Left kidney (tissue), 8 donors: ENCODE results near the gene BOD1L2. TPM values are rescaled to one million over a fixed set of nuclear protein-coding genes. Genes with fewer than 3 reads are reported as not detected.
A peak's percentile ranks its signal among the peaks of the same experiment; 100 is the strongest.

Experiments
- DNase-seq: peaks from one replicate; pipeline ENCODE4 v3.0.0-alpha.2; 2013
- long read RNA-seq, 8 donors: transcript quantifications; one replicate each; lab custom pipeline, GENCODE V29; 2026
- polyA plus RNA-seq: library from polyadenylated mRNA; unstranded; fragments of 120-200 nt; gene quantifications from one replicate; pipeline ENCODE4 v1.2.1, GENCODE V29; 2013; ENCODE audit not compliant: insufficient read length

BOD1L2 gene
- not detected for polyA plus RNA-seq
- long read RNA-seq, donor 1: 0 reads
- long read RNA-seq, donor 2: 0 reads
- long read RNA-seq, donor 3: 0 reads
- long read RNA-seq, donor 4: 0 reads
- long read RNA-seq, donor 5: 0 reads
- long read RNA-seq, donor 6: 0 reads
- long read RNA-seq, donor 7: 0 reads
- long read RNA-seq, donor 8: 0 reads

DNA sequence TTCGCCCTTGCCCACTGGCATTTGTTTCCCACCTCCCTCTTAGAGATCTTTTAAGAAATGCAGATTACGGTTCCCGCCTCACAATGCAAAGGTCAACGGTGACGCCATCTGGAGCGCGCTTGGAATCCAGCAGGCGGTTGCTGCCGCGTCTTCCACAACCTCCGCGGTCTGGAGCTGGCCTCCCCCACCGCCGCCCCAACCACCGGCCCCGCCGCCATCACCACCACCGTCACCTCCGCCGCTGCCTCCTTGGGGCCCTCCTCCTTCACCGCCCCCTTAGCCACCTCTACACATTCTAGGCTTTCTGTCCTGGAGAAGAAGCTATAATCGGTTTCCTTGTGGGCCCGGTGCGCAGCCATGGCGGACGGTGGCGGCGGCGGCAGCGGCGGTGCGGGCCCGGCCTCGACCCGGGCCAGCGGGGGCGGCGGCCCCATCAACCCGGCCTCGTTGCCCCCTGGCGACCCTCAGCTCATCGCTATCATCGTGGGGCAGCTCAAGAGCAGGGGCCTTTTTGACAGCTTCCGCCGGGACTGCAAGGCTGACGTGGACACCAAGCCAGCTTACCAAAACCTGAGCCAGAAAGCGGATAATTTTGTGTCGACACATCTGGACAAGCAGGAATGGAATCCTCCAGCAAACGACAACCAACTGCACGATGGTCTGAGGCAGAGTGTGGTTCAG is at the start of gene BOD1L2:
Gene BOD1L2, plus strand, starts transcription at position 132 of the 681 bp plus-strand sequence. Its CDS starts 226 bp downstream, at position 358.
- DNase-seq: no peak

DNA sequence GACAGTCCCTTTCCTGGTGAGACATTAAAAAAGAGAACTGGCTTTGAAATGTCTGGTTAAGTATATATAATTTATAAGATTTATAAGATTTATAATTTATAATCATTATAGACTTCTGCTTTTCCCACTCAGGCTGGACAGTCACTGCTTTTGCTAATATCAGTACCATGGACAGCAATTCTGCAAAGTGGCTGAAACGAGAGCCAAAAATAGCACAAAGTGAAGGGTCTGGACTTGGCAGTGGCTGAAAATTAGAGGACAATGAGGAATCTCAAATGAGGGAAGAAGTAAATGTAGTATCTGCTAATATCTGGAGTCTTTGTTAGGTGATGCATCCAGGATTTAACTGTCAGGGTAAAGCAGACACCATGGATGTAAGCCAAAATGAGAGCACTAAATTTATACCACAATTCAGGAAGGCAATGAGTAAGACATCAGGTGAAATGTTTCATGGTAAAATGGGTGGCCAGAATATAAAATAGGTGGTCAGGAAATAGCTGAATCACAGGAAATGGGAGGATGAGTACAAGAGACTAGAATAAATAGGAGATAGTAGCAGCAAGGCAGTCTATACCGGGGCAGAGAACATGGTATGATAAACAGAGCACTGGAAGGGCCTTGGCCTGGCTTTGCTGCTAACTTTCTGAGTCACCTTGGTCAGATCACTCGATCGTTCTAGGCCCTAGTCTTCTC is 39.6 kb upstream of the BOD1L2 start:
- DNase-seq: peak; percentile 70

DNA sequence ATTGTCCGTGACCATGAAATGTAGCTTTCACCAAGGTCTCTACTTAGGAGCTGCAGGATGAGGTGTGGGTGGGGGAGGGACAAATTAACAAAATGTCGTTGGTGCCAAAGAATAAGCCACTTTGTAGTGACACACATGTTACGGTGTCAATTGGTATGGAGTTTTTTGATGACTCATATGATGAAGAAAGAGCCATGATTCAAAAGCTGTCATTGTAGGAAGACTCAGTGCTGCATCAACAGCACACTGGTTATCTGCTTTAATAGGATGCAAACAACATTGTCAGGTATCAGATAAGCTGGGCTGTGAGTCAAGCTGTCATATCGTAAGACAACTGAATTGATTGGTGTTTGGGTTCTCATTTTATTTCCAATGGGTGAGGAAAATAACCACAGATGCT is 36.6 kb upstream of the BOD1L2 start:
- DNase-seq: no peak

DNA sequence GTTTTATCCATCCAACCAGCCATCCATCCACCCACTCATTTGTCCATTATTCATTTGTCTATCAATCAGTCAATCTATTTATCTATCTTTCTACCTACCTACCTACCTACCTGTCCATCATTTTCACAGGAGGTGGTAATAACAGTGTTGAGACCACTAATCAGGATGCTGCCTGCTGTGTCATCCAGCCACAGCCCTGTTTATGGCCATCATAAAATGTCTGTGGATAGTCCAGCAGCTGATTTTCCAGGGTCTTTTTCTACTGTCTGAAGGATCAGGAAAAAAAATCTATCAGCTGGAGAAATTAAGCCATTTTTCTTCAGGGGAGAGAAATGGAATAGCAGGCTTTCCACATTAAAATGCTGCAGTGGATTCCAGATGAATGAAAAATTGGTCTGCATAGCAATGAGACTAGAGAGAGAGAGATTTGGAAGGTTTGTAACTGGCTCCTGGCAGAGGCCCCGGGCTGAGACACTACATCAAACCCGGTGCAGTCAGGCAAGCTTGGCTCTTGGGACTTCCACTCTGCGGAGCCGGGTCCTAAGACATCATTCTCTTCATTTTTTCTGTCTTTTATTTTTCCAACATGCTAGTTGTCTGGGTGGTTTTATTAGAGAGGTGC is 33.0 kb upstream of the BOD1L2 start:
- no peak for DNase-seq

DNA sequence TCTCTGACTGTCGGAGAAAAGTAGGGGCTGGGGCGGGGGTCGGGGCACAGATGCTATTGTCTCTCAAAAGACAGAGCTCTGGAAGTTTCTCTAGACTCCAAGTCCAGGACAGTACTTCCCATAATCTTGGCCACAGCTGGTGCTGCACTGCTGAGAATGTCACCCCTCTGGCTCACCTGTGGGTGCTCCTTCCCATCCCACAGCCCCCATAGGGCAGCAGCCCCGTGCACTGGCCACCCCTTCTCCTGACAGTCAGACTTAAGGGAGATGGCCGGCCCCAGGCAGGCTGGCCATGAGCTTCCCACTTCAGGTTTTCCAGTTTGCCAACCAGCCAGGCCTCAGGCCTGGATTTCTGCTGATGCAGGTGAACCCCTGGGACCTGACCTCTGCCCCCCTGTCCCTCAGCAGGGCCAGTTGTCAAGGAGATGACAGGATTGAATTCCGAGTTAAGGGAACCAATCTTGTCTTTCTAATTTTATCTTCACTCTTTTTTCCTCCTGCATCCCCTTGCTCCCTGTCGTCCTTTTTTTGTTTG is 30.2 kb upstream of the BOD1L2 start:
- DNase-seq: no peak

DNA sequence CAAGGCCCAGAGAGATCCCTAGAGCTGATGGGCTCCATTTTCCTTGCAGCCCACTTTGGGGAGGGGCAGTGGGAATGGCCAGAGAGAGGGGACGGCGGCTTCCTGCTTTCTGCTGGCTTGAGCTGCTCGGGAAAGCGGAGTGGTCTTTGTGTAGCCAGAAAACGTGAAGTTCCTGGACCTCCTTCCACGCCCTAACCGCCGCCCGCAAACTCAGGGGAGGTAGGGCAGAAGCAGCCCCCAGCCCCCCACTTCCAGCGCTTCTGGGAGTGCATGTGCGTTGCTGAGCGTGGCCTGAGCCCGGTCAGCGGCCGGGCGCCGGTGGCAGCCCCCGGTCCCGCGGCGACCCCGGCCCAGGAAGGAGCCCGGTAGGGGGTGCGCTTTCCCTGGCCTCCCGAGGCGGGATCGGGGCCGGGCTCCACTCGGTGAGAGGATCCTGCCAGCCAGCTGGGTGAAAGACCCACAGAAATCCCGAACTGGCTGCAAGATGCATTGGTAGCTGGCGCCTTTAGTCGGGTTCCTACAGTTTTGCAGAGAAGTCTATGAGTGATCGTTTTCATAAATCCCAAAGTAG is 25.3 kb upstream of the BOD1L2 start:
- DNase-seq: no peak

DNA sequence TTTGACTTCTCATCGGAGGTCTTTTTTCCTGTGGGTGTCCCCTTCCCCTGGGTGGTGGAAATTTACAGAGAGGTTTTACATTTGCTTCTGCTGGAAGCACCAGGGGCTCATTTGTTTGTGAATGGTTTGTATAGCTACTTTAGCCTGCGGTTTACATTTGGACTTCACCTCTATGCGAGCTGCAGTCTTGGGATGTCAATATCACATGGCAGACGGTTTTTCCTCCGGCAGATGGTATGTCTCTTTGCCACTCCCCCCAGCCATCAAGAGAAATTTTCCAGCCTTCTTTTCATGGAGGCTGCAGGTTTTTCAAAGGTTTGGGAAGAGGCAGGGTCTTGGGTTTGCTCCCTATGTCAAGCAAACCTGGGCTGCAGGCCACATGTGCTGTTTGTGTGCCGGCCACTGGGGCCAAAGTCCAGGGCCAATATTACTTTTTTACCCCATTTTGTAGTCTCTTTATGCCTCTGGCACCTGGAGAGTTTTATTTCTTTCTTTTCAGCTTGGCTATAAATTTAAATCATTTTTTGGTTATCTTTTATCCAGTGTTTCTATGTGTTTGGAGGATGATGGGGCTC is 23.9 kb upstream of the BOD1L2 start:
- no peak for DNase-seq

DNA sequence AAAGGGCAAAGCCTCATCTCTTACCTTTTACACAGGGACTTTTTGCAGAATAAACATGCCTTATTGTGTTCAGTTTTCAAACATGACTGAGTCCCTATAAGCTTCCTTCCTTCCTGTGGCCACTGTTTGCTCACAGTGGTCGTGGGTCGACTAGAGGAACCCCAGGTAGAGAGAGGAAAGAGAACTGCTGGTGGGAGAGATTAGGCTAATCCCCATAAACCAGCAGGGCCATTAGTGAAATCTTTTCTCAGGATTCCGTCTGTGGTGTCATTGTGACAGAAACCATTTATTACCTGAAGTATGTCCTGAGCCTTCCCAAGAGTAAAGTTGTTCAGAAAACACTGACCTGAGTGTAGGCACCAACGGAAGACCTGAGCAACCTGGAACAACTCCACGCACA is 21.3 kb upstream of the BOD1L2 start:
- DNase-seq: no peak

DNA sequence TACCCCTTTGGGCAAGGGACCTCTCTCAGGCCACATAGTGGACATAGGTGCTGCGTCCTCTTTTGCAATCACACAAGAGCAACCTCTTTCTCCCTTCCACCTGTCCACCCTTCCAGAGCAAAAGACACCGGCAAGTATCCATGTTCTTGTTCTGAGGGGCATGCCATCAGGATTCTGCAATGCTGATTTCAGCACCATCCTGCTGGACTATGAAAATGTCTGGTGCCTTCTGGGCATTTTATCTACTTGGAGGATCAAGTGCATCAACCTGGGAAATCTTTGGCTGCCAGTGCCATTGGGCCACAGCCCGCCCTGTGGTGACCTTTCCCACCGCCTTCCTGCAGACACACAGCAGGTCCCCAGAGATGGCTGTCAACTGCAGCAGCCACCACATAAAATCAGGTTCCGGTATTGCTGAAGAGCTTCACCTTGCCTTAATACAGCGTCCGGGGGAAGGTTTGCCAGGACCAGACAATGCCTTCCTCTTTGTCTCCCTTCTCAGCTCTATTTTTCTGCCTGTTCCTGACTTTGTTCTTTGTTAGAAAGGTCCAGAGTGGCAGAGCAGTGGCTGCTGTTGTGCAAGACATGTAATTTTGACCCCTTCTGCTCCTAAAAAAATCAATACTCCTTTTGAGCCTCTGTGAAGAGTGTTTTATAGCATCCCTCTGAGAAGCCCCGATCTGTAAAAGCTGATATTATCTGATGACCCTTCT is 18.5 kb upstream of the BOD1L2 start:
- no peak for DNase-seq

DNA sequence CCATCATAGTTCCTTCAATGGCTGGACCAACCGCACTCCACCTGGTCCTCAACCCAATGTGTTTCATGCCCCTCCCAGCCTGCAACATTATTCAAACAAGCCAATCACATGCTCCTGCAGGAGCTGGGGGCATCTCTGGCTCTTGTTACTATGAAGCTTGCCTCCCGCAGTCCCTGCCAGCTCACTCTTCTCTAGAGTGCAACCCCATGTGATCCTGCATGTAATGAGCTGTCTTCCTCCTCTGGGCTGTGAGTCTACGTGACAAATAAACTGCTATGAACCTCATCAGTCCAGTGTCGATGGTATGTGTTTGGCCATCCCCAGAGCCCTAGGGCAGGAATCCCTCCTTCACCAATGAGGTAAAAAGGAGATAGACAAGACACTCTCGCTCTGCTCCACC is 15.8 kb upstream of the BOD1L2 start:
- no peak for DNase-seq

DNA sequence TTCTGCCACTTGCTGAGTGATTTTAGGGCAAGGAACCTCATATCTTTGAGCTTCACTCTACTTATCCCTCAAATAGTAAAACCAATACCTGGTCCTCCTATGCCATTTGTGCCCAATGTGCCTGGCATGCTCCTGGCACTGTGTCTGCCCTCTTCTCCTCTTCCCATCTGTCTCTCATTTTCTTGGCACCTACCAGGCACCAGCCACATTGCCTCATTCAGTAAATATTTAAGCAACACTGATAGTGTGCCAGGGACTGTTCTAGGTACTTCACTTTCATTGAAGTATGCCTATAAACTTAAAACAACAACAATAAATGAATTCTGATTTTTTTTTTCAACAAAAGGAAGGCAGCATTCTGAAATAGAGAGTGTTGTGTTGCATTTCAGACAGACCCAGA is 15.1 kb upstream of the BOD1L2 start:
- DNase-seq: no peak

DNA sequence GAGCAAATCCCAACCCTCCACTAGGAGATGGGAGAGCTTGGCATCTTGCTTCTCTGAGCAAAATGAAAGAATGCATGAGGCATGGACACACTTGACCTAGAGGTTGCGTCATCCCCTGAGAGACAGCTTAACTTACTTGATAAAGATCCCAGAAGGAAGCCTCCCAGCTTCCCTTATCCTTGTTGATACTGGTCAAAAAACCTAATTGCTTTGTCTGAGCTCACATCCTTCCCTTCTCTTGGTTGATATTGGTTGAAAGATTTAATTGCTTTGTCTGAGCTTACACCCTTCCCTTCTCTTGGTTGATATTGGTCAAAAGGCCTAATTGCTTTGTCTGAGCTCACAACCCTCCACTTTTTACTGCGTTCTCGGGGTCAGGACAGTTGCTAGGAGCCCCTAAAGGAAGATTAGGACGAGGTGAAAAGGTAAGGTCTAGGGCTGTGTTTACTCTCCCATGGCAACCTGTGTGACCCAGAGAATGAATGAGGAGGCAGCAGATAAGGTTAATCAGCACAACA is 12.2 kb upstream of the BOD1L2 start:
- no peak for DNase-seq

DNA sequence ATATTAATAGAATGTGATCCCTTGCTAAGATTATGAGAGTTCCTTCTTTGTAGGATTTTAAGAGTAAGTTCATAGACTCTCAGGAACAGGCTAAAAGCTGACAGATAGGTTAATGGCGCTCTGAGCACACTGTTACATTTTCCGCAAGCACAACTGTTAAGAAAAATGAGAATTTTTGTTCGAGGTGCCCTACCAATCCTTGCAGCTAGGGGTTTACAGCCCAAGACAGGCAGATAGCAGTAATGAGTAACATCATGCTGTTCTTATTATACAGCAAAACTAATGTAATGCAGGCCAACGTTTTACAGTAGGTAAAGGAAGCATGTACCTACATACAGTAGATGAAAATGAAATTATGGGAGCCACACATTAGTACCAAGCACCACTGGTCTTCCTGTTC is 11.2 kb upstream of the BOD1L2 start:
- no peak for DNase-seq

DNA sequence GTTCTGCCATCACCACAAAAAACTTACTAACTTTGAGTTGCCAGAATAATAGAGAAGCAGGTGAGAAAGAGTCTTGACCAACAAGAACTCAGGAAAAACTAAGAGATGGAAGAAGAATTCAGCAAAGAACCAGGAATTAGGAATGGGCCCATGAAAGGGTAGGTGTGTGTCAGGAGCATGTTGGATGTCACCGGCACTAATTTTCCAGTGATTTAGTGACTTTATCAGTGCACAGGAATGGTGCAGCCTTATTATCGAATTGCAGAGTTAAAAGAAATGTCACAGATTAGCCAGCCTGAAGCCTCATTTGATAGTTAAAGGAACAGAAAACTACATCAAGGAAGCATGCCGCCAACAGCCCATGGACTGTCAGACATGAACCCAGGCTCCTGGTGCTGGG is 9.0 kb upstream of the BOD1L2 start:
- DNase-seq: no peak

DNA sequence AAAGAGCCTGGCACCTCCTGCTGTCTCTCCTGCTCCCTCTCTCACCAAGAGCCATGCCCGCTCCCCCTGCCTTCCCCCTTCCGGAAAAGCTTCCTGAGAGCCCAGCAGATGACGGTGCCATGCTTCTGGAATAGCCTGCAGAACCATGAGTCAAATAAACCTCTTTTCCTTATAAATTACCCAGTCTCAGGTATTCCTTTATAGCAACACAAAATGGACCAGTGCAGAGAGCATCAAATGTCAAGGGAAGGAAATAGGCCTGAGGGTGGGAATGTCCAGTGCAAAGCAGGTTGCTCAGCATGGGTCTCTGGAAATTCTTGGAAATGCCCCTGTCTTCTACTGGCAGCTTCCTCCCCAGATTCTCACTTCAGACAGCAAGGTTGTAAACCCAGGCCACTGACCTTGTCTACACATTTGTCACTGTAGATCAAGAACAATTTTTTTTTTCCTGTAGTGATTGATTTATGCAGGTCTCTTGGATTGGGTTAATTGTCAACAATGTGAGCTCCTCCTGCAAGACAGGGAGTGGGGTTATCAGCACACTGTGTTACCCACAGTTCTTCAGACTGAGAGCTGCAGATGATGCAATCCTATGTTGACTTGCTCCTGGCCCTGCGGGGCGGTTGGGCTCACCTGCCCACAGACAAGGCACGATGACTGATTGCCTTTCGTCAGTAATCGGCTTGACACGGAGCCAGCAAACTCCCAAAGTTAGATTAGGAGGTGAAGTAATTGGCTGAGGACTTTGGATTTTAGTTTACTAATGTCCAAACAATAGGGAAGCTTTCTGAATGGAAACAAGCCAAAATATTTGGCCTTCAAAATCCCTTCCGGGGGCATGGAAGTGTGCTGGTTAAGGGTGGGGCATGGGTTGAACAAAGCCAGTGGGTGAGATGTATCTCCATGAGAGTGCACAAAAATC is 5.4 kb upstream of the BOD1L2 start:
- no peak for DNase-seq

DNA sequence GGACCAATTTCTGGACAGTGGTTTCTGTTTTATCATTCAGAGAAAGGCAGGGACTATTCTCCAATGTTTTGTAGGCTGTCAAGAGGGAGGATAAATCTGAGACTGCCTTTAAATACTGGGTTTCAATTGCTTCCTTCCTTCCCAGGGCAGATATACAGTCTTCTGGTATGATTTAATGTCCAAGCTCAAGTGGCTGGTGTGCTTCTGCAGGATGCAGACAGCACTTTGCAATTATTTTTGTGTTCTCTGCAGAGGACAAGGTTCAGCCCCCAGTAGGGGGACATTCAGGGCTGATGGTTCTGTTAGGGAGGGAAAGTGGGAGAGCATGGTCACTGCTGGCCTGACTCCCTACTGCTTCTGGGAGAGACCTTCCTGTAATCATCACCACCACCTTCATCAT is 4.6 kb upstream of the BOD1L2 start:
- no peak for DNase-seq

DNA sequence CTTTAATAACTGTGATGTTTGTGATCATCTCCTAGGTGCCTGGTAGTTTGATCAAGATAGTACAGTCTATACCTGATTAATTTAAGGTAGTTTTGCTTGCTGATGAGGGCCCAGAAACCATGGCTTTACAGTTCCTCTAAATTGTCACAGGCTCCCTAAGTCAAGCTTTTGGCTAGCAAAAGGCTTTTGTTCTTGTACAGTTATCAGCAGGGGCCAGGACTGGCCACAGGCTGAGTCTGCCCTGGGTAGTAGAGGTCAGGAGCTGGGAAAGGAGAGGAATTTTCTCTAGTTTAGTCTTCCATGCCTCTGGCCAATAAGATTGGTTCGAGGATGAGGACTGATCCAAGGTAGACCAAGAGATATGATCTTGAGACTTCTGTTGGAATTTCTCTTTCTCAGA is 3.6 kb upstream of the BOD1L2 start:
- DNase-seq: no peak

DNA sequence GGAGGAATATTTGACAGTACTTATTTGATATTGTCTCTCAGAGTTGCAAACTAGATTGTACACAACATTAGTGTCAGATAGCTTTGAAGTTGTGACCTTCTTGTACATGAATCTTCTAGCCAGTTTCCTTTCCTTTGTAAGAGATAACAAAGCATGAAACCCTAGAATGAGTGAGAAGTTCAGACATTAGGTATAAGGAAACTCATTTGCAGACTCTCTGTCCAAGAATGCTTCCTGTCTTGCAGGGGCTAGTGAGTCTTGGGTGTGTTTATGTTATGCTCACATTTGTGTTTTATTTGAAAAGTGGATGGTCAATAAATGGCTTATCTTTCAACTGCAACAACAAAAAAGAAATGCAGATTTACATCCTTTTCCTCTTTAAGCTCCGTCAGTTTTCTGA is 1.4 kb downstream of the BOD1L2 start:
- no peak for DNase-seq

DNA sequence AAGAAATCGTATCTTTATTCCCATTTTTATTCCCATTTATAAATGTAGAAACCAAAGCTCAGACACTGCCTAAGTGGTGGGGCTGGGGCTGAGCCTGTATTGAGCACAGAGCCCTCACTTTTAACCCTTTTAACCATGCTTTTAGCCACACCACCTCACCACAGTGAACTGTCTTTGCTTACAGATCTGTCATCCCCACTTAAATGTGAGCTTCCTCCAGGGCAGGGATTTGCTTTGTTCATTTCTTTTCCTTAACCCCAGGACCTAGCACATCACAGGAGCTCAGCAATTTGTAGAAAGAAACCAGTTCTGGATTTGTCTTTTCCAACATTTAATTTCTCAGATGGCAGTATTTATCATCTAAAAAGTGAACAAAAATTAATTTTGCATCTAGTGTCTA is 2.2 kb downstream of the BOD1L2 start:
- DNase-seq: no peak

DNA sequence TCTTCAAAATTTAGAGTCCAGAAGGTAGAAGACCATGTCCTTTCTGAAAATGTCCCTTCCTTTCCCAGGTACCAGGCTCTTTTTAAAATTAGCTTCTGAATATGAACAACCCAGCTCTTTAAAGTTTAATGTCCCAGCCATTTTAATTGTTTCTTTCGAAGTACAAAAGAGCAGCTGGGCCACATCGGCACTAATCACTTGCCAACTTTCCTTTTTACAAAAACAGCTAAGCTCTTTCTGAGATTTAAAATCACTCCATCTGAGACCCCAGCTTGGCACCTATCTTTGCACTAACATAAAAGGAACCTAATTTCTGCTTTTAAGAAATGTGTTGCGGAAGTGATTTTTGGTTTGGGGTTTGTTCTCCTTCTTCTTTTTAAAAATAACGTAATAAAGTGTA is 2.6 kb downstream of the BOD1L2 start:
- no peak for DNase-seq
